Activated naive CD4-positive, alpha-beta T cell treated with anti-CD3 and anti-CD28 coated beads, Interleukin-2, amount 50 U/mL, for 72 hours (primary cell): ENCODE measurements around the gene FAM43B. TPM values are rescaled to one million over a fixed set of nuclear protein-coding genes. Genes with fewer than 3 reads are reported as not detected.
A peak's percentile ranks its signal among the peaks of the same experiment; 100 is the strongest.

Source experiments
- ATAC-seq, 2 donors: fragments of 150-1000 bp; cut with Tn5 transposase; 2 replicates each; pipeline ENCODE4 v1.10.0; 2021; ENCODE audit warnings: mild to moderate bottlenecking in 2 of 2, moderate library complexity in 2 of 2
- DNase-seq, 2 donors: peaks; one replicate each; pipeline ENCODE4 v3.0.0; 2021 to 2022; ENCODE audit warnings: low spot score in 2 of 2
- H3K27ac Mint-ChIP-seq, 2 donors: one replicate each; pipeline ENCODE4 v1.8.0; 2022; ENCODE audit warnings: mild to moderate bottlenecking in 2 of 2, mixed read lengths in 2 of 2
- H3K36me3 Mint-ChIP-seq, 2 donors: one replicate each; pipeline ENCODE4 v1.8.0; 2022; ENCODE audit warnings: mixed read lengths in 2 of 2
- H3K9me3 Mint-ChIP-seq, 2 donors: one replicate each; pipeline ENCODE4 v1.8.0; 2022; ENCODE audit warnings: mixed read lengths in 2 of 2
- total RNA-seq, 2 donors: library from RNA; stranded (reverse); gene quantifications; one replicate each; pipeline ENCODE4 v1.2.3, GENCODE V29; 2022

The FAM43B gene
- total RNA-seq, 2 donors from 2014 or later: not detected

DNA sequence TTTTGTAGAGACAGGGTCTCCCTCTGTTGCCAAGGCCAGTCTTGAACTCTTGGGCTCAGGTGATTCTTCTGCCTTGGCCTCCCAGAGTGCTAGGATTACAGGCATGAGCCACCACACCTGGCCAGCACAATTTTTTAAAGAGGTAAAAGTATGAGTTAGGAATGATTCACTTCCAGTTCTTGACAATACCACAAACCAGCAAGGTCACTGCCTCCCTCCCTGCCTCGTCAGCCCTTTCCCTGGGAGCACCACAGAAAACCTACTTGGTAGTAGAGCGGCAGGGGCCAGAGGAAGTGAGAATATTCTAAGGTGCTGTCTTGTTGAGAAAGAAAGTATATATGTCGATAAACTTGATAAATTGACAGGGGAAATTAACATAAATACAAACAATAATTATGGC, 25.7 kb downstream of the FAM43B start:
- Mint-ChIP-seq H3K36me3 (no peaks in the 10 kb centered on the region), H3K9me3 (no peaks in the 10 kb centered on the region), H3K27ac (peak overlapping the region in 1 of 2 donors; percentile 1)
- ATAC-seq (no peak), DNase-seq (no peak)

DNA sequence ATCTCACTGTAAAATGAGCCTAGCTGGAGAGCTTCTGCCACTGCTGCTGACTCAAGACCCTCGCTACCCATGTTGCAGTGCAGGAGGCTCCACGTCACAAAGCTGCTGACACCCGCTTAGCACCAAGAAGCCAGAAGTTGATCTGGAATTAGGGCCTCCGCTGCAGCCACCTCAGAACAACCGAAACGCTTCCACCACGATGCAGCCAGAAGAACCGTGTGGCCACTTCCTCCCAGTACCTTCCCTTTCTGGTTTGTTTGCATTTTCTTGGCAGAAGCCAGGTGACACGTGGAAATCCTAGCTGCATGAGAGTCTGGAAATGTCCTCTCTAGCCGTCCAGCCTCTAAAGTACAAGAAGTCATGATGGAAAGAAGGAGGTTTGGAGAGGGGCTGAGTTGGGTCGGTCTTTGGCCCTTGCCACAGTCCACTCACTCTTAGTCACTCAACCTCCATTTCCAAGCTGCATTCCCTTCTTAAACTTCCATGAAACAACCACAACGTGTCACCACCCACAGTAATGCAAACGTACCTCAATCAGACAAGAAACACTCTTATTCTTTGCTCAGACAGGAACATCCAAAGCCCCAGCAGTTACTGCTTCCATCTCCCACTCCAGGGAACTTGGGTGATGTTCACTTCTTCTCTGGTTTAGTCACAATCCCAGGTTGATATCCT, 26.5 kb downstream of the FAM43B start:
- H3K27ac Mint-ChIP-seq: peak overlapping the region in 1 of 2 donors; percentile 1
- H3K36me3 Mint-ChIP-seq: no peaks in the 10 kb centered on the region
- no peaks in the 10 kb centered on the region for H3K9me3 Mint-ChIP-seq
- ATAC-seq (no peak), DNase-seq (no peak)

DNA sequence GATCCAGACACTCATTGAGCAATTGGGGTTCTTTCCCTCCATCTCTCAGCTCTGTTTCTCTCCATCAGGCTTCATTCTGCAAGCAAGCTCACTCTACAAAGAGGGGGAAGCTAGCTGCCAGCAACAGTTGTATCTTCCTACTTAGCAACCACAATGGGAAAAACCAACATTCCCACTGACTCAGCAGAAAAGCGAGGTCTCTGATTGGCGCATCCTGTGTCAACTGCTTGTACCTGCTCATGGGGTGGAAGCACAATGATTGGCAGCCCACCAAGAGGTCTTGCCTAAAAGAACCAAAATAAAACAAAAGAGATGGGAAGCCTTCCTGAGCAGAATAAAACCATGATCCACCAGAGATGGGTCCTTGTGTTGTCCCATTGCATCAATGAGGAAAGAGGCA, 32.5 kb downstream of the FAM43B start:
- Mint-ChIP-seq H3K27ac (peak overlapping the region in 1 of 2 donors; percentile 23), H3K9me3 (no peaks in the 10 kb centered on the region), H3K36me3 (no peaks in the 10 kb centered on the region)
- no peak for ATAC-seq
- DNase-seq: no peak

DNA sequence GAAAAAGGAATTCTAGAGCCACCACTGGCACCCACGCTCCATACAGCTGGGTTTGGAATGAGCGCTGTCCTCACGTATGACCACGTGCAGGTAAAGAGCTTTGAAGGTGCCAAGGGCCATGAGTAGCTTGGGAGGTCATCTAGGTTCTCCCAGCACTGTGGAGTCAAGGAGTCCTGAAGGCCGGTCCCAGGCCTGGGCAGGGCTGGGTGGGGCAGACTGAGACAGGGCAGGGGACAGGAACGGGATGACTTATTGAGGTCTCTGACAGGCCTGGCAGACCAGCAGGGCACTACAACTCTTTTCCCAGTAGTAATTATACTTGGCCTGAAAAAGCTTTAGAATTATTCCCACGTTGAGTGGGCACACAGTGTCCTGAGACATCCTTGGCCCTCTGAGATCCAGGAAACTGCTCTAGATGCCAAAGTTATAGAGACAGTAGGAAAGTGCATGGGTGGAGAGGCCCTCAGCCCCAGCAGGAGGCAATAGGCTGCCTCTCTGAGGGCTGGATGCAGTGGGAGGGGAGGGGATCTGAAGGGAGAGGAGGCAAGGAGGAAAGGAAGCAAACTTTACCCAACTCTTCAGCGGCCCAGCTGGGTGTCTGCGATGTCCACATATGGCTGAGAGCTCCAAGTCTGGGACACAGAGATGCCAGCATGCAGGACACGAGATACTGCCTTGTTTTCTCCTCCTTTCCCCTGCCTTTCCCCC, 34.7 kb downstream of the FAM43B start:
- Mint-ChIP-seq H3K9me3 (no peaks in the 10 kb centered on the region), H3K36me3 (no peaks in the 10 kb centered on the region), H3K27ac (no peak overlapping the region)

DNA sequence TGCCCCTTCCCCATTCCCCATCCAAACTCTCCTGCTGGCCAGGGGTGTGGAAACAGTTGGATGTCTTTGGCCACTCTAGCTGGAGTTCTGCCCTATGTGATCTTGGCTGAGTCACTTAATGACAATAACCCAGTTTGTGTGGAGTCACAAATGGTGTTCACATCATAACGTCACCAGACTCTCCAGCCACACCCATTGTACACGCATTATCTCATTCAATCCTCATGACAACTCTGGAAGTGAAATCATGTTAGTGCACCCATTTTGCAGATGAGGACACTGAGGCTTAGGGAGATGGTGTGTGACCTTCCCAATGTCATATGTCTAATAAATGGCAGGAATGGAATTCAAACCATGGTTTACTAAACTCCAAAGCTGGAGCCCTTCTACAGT, 35.3 kb downstream of the FAM43B start:
- no peak for ATAC-seq
- no peaks in the 10 kb centered on the region for H3K36me3 Mint-ChIP-seq
- H3K27ac Mint-ChIP-seq: no peak overlapping the region
- no peak for DNase-seq
- H3K9me3 Mint-ChIP-seq: no peaks in the 10 kb centered on the region

More for the DNA sequence above, 34.7 kb downstream of the FAM43B start:
- ATAC-seq (no peak), DNase-seq (no peak)

DNA sequence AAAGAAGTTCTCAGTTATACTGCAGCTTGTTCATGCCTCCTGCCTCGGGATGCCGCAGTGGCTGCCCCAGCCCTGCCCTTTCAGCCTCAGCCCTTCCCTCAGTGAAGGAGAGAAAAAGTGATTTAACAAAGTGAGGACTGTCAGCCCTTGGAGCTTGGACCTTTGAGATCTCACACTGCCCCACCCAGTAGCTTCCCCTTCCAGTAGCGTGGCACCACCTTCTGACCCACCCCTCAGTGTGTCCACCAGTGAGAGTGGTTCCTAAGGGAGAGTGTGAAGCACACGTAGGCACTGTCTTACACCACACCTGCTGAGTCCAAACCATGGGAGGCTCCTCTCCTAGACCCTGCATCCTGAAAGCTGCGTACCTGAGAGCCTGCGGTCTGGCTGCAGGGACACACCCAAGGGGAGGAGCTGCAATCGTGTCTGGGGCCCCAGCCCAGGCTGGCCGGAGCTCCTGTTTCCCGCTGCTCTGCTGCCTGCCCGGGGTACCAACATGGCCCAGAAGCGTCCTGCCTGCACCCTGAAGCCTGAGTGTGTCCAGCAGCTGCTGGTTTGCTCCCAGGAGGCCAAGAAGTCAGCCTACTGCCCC, 36.4 kb downstream of the FAM43B start, which contains the start of gene CDA:
TSS of gene CDA (plus strand) at position 464 of the 592 bp plus-strand sequence. CDS start at position 497, 33 bp downstream.
- H3K27ac Mint-ChIP-seq: no peak within 1 kb of the TSS
- no peaks in the 10 kb centered on the region for H3K36me3 Mint-ChIP-seq
- no peak for DNase-seq
- no peaks in the 10 kb centered on the region for H3K9me3 Mint-ChIP-seq
- no peak for ATAC-seq

DNA sequence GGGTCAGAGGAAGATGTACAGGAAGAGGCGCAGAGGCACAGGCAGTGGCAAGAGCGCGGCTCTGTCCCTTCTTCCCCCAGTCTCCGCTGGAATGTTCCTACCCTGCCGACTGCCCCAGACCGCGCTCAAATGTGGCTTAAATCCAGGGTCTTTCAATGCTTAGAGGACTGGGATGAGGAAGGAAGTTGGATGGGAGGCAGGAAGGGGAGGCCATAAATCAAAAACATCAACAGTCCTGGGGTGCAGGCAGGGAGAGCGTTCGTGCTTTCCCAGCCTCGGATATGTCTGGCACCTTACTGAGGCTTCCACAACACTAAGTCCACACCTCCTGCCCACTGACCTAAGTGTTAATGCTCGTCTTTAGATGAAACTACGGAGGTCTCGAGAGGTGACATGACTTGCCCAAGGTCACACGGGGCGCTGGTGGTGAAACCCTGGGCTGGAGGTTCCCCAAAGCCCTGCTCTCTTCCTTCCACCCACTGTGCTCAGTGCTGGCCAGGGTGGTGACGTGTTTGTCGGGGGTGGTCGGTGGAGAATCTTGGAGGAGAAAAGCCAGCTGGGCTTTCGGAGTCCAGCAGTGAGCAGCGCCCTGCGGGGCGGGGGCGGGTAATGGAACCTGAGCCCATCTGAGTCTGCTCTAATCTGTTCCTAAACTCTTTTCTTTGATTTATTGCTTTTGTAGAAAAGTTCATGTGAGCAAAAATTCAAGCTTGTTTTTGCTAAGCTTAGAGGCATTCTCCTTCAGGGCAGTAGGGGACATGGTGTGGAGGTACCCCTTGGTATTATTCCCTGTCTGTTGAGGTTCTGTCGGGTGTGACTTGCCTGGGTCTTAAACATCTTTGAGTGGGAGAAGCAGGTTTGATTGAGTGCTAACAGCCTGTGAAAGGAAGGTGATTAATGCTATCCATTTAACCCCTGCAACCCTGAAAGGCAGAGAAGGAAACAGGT, 37.2 kb downstream of the FAM43B start:
- H3K36me3 Mint-ChIP-seq: no peaks in the 10 kb centered on the region
- no peaks in the 10 kb centered on the region for H3K9me3 Mint-ChIP-seq
- H3K27ac Mint-ChIP-seq: no peak overlapping the region
- no peak for DNase-seq
- no peak for ATAC-seq

DNA sequence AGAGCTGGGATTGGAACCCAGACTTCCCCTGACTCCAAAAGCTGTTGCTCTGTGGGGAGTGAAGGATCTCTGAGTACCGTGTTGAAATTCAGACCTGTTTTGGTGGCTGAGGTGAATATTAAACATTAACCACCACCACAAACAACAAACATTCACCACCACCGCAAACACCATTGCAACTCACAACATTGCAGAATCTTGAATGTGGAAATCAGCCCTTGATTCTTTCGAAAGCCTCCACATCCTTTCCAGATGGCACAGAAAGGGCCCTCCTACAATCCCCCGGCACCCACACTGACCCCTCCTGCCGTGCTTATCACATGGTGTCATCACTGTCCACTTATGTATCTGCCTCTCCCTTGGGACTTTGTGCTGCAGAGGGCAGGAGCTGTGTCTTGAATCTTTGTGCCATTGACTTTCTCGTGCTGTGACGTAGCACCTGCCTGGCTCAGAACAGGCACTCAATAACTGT, 38.0 kb downstream of the FAM43B start:
- Mint-ChIP-seq H3K27ac (no peak overlapping the region), H3K36me3 (no peaks in the 10 kb centered on the region), H3K9me3 (no peaks in the 10 kb centered on the region)
- no peak for DNase-seq
- no peak for ATAC-seq

DNA sequence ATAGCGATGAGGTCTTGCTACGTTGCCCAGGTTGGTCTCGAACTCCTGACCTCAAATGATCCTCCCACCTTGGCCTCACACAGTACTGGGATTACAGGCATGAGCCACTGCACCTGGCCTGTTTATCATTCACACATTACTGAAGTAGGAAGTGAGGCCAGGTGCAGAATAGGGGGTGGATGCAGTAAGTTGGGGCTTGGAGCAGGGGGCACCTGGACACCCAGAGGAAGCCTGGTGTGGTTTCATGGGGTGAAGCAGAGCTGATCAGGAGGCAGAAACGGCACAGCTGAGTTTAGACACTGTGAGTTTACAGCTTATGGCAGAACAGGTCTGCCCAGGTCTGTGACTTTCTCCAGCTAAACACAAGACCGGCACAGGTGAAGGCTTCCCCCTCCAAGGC, 41.4 kb downstream of the FAM43B start:
- no peak for DNase-seq
- no peak overlapping the region for H3K27ac Mint-ChIP-seq
- H3K9me3 Mint-ChIP-seq: no peaks in the 10 kb centered on the region
- no peak for ATAC-seq
- no peaks in the 10 kb centered on the region for H3K36me3 Mint-ChIP-seq

DNA sequence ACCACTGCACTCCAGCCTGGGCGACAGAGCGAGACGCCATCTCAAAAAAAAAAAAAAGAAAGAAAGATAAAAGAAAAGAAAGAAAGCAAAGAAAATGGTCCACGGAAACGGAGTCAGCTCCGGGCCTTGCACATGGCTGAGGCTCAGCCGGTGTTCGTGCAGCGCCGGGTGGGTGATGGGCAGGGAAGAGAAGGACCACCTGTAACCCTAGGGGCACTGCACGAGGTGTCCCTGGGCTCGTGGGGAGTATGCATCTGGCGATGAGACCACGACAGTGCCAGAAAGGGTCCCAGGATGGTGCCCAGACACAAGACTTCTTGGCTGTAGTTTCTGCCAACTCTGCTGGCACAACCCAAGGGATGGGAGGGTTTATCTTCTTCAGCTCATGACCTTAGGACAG, 42.4 kb downstream of the FAM43B start:
- H3K36me3 Mint-ChIP-seq: no peaks in the 10 kb centered on the region
- DNase-seq: no peak
- no peak overlapping the region for H3K27ac Mint-ChIP-seq
- ATAC-seq: no peak
- no peaks in the 10 kb centered on the region for H3K9me3 Mint-ChIP-seq

DNA sequence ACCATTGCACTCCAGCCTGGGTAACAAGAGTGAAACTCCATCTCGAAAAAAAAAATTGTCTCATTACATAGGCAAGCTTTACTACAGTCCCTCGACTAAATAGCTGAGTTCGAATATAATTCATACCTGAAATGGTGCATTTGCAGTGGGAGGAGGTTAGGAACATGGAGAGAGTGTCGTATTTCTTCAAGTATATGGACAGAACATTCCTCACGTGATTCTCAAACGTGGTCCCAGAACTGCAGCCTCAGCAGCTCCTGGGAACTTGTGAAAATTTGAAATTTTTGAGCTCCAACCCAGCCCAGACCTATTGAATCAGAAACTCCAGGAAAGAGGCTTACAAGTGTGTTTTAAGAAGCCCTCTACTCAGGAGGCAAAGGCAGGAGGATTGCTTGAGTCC, 43.7 kb downstream of the FAM43B start:
- Mint-ChIP-seq H3K9me3 (no peaks in the 10 kb centered on the region), H3K27ac (no peak overlapping the region), H3K36me3 (no peaks in the 10 kb centered on the region)
- DNase-seq (no peak), ATAC-seq (no peak)

DNA sequence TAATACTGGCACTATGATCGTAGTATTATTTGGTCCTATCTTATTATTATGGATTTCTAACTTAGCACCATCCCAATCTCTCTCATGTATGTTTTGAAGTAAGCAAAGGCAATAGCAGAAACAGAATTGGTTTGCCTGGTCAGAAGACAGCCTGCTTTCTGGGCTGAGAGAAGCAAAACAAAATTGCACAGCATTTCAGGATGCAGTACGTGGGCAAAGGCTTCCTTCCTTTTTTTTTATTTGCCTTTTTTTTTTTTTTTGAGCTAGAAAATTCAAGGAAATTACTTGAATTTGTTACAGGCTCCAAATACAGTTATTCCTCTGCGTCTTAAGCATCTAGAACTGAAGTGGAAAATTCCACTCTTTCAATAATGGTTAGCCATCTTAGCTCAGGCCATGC, 45.3 kb downstream of the FAM43B start:
- no peak for DNase-seq
- no peaks in the 10 kb centered on the region for H3K36me3 Mint-ChIP-seq
- ATAC-seq: no peak
- H3K9me3 Mint-ChIP-seq: no peaks in the 10 kb centered on the region
- H3K27ac Mint-ChIP-seq: no peak overlapping the region

DNA sequence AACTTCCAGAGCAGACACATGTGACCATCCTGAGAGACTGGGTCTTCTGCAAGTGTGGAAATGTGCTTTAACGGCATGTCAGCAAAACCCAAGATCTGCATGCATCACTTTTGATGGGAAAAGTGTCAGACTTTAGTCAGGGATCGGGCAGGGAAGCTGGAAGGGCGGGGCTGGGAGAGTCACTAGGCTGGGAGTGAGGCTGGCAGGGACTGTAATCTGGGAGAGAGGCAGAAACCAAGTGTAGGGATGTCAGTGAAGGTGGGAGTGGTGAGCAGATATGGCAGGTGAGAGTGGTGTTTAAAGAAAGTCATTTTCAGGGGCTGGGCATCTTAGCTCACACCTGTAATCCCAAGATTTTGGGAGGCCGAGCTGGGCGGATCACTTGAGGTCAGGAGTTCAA, 47.8 kb downstream of the FAM43B start:
- DNase-seq (no peak), ATAC-seq (no peak)
- Mint-ChIP-seq H3K9me3 (no peaks in the 10 kb centered on the region), H3K36me3 (no peaks in the 10 kb centered on the region), H3K27ac (no peak overlapping the region)

DNA sequence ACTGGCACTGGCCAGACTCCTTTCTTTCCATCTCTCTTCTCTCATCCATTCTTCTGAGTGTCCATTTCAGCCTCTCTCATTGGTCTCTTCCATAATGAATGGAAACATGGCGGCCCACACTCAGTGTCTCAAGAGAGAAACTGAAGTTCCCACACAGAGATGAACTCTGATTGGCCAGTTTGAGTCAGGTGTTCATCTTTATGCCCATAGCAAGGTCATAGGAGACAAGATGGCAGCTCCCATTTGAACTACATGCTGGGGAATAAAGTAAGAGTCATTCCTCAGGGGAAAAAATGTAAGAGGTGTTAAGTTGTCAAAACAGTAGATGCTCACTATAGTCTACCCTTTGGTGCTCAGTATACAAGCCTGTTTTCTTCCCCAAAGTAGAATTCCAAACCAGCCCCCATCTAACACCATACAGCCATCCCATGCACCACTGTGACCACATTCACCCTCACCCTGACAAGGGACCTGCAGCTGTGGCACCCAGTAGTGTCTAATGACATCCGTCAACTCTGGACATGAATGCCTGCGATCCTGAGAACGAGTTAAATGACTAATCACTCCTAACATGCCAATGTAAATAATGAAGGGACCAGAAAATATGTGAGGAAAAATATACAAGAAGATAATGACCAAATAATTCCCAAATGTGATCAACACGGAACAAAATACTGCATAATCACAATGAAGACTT, 48.9 kb downstream of the FAM43B start:
- Mint-ChIP-seq H3K27ac (no peak overlapping the region), H3K36me3 (no peaks in the 10 kb centered on the region), H3K9me3 (no peaks in the 10 kb centered on the region)
- DNase-seq: no peak
- ATAC-seq: no peak

DNA sequence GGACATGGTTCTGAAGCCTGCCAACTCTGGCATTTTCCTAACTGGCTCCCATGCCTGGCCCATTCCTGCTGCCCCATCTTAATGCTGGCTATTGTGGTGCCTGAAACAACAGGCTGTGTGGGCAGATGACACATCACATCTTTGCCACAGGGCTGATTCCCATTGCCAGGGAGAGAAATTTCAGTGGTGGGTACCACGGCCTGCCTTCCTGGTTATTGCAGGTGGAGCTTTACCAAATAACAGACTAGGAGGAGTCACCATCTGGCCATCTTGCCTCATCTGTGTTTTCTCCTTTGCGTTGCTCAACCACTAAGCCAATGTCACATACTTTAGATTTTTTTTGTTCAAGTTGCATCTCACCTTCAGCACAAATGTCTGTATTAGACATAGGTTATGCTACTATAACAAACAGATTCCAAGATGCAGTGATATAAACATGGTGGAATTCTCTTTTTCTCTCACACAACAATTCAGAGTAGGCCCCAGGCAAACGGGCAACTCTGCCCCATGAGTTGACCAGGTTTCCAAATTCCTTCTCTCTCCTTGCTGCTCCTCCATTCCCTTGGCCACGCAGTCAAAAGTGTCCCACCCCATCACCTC, 50.6 kb downstream of the FAM43B start:
- H3K36me3 Mint-ChIP-seq: no peaks in the 10 kb centered on the region

More for the DNA sequence above, 50.6 kb downstream of the FAM43B start:
- DNase-seq (no peak), ATAC-seq (no peak)
- Mint-ChIP-seq H3K9me3 (no peaks in the 10 kb centered on the region), H3K27ac (no peak overlapping the region)
